Effector memory CD4-positive, alpha-beta T cell (primary cell): ENCODE measurements around the gene GOLGA8B.
"Not testable (repeated sequence)": the region's sequence is repeated elsewhere in the genome, so short reads cannot be mapped to it uniquely, and the experiment has no call there.

Experiments
- DNase-seq, 3 donors: peaks; one replicate each; pipeline ENCODE4 v3.0.0-alpha.2; 2020
- H3K27ac ChIP-seq: 2 replicates; pipeline ENCODE4 v1.7.0; 2013; ENCODE audit warnings: mild to moderate bottlenecking, low read length, moderate library complexity; ENCODE audit not compliant: insufficient read depth, poor library complexity, severe bottlenecking
- H3K27me3 ChIP-seq: replicated peaks from 2 replicates; pipeline ENCODE4 v1.7.0; 2013; ENCODE audit warnings: mild to moderate bottlenecking, low read length; ENCODE audit not compliant: insufficient read depth, control insufficient read depth, poor library complexity, severe bottlenecking
- H3K36me3 ChIP-seq: 2 replicates; pipeline ENCODE4 v1.7.0; 2013; ENCODE audit warnings: mild to moderate bottlenecking, low read length, moderate library complexity; ENCODE audit not compliant: control insufficient read depth, insufficient read depth
- H3K4me1 ChIP-seq: 2 replicates; pipeline ENCODE4 v1.7.0; 2013; ENCODE audit warnings: low read length, mild to moderate bottlenecking; ENCODE audit not compliant: control insufficient read depth, insufficient read depth, poor library complexity, severe bottlenecking
- H3K4me3 ChIP-seq: 2 replicates; pipeline ENCODE4 v1.7.0; 2013; ENCODE audit warnings: low read length, low read depth, mild to moderate bottlenecking; ENCODE audit not compliant: insufficient read depth, poor library complexity, severe bottlenecking
- H3K9me3 ChIP-seq: 2 replicates; pipeline ENCODE4 v1.7.0; 2013; ENCODE audit warnings: mild to moderate bottlenecking, low read length, moderate library complexity; ENCODE audit not compliant: control insufficient read depth

The GOLGA8B gene

DNA sequence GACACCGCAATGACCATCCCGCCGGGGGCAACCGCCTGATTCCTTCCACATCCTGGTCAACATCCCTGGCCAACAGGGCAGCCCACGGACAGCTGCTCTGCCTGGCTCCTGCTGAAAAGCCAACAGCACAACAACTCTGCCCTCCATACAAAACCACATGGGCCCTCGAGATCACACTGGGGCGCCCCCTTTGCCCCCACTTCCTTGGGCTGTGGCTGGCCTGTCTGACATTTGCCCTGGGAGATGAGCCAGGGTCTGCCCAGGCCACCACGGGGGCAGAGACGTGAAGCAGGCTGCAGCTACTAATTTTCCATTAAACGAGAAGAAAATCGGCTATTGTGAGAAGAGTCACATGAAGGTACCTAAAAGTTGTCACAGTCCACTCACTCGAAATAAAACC lies 16.3 kb downstream of the GOLGA8B start:
- not testable (repeated sequence) for H3K4me3 ChIP-seq, H3K27me3 ChIP-seq, DNase-seq, H3K4me1 ChIP-seq, H3K36me3 ChIP-seq, H3K27ac ChIP-seq, H3K9me3 ChIP-seq

GRCh38 chr15:34564711-34565110 lies 18.7 kb downstream of the GOLGA8B start:
- H3K27me3 ChIP-seq, H3K4me3 ChIP-seq, H3K9me3 ChIP-seq, DNase-seq, H3K27ac ChIP-seq, H3K36me3 ChIP-seq, H3K4me1 ChIP-seq: not testable (repeated sequence)

DNA sequence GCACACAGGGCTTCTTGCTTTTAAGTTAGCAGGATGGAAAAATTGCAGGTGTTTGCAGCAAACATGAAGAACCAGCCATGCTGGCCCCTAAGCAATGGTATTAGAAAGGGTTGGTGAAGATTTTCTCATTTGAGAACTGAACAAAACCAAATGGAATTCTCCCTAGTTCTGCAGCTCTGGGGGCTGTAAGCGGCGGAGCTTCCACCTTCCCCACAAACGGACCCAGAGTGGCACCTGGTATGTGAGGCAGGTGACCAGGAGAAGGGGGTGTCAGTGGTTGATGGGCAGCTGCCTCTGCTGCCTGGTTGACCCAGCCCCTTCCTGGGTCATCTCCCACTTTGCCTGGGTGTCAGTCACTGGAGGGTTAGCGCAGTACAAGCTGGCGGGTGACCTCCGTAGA lies 22.6 kb downstream of the GOLGA8B start:
- H3K27me3 ChIP-seq, H3K9me3 ChIP-seq, H3K4me3 ChIP-seq, H3K27ac ChIP-seq, DNase-seq, H3K36me3 ChIP-seq, H3K4me1 ChIP-seq: not testable (repeated sequence)

DNA sequence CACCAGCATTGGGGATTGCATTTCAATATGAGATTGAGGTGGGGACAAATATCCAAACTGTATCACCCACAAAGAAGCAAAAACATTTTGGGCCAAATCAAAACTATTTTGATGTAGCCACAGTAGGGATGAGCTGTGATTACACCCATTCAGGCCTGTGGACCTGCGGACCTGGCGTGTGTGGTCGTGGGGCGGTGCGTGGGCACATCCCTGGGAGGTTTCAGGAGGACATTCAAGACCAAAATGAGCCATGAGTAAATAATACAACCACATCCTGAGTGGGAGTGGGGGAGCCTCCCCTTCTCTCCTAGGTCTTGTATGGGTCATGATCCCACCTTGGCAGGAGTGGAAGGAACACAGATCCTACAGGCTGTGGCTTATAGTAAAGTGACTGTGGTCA lies 23.7 kb downstream of the GOLGA8B start:
- DNase-seq, H3K4me3 ChIP-seq, H3K36me3 ChIP-seq, H3K27ac ChIP-seq, H3K4me1 ChIP-seq, H3K27me3 ChIP-seq, H3K9me3 ChIP-seq: not testable (repeated sequence)

DNA sequence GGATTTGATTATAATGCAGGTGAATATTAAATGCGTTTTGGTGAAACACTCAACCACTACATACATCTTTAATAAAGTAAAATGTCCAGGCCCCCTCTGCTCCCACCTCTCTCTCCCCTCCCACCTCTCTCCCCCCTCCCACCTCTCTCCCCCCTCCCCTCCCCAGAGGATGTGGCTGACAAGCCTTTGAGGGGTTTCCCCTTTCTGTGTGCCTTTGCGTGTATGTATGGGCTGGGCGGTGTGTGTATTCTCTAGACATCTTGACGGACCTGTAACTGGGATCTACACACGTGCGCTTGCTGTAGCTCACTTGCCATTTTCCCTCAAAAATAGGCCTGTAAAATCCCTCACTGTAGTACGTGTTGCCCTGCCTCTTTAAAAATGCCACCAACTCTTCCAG lies 28.3 kb downstream of the GOLGA8B start:
- H3K9me3 ChIP-seq, H3K27me3 ChIP-seq, H3K4me1 ChIP-seq, H3K27ac ChIP-seq, H3K36me3 ChIP-seq, DNase-seq, H3K4me3 ChIP-seq: not testable (repeated sequence)

DNA sequence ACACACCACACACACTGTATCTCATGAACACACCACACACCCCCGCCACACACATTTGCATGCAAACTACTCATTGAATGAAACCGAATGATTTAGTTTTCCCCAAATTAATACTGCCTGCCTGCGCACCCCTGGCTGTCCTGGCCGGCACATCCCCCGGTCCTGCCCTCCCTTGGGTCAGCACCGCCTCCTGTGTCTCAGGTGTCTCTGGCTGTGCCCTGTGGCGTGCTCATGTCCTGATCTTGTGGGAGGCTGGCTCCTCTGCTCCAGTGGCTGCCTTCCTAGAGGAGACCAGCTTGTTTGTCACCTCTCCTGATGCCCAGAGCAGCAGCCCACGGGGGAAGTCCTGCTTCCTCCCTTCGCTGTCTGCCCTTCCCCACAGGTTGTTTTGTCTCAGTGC lies 28.7 kb downstream of the GOLGA8B start:
- not testable (repeated sequence) for H3K36me3 ChIP-seq, DNase-seq, H3K27me3 ChIP-seq, H3K4me3 ChIP-seq, H3K9me3 ChIP-seq, H3K27ac ChIP-seq, H3K4me1 ChIP-seq

GRCh38 chr15:34554126-34554525 lies 29.3 kb downstream of the GOLGA8B start:
- not testable (repeated sequence) for H3K4me3 ChIP-seq, DNase-seq, H3K36me3 ChIP-seq, H3K27me3 ChIP-seq, H3K9me3 ChIP-seq, H3K27ac ChIP-seq, H3K4me1 ChIP-seq

- not testable (repeated sequence) for H3K9me3 ChIP-seq, H3K27ac ChIP-seq, H3K27me3 ChIP-seq, H3K4me3 ChIP-seq, DNase-seq, H3K36me3 ChIP-seq, H3K4me1 ChIP-seq
Observed at GRCh38 chr15:34550129-34550528, 33.3 kb downstream of the GOLGA8B start.

- H3K27ac ChIP-seq, DNase-seq, H3K9me3 ChIP-seq, H3K36me3 ChIP-seq, H3K4me3 ChIP-seq, H3K4me1 ChIP-seq, H3K27me3 ChIP-seq: not testable (repeated sequence)
Observed at GRCh38 chr15:34549381-34549809, 34.1 kb downstream of the GOLGA8B start.

DNA sequence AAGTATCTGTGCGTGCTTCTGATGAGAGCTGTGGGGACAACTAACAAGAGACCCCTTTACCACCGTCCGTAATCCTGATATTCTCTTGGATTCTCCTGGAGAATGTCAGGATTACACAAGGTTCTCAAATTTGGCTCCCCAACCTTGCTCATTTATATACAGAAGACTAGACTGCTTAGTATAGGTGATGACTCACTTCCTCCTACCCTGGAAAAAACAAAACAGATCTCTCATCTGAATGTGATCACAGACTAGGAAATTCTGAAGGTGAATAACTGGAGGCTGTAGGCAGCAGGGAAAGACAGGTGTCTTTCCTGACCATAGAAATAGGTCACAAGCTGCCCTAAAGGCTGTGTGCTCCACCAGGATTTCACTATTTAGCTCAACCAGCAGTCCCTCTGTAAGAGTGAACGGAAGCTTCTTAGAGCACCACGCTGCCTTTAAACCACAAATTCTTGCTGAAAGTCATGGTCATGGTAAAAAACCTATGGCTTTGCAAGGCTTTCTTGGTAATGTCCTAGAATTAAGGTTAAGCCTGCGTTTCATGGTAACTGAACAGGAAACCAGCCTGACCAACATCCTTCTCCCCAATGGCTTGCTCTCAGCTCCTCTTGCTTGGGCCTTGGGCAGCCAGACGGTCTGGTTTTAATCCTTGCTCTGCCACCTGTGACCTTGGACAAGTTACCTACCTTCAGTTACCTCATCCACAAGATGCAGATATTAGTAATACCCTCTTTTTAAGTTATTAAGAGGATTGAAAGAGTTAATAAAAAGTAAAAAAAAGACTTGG lies 39.4 kb downstream of the GOLGA8B start:
- H3K36me3 ChIP-seq, H3K9me3 ChIP-seq, DNase-seq, H3K4me3 ChIP-seq, H3K4me1 ChIP-seq, H3K27me3 ChIP-seq, H3K27ac ChIP-seq: not testable (repeated sequence)
